ENCODE data around the gene UPK1A.
A peak's percentile ranks its signal among the peaks of the same experiment; 100 is the strongest.

Gene UPK1A

DNA sequence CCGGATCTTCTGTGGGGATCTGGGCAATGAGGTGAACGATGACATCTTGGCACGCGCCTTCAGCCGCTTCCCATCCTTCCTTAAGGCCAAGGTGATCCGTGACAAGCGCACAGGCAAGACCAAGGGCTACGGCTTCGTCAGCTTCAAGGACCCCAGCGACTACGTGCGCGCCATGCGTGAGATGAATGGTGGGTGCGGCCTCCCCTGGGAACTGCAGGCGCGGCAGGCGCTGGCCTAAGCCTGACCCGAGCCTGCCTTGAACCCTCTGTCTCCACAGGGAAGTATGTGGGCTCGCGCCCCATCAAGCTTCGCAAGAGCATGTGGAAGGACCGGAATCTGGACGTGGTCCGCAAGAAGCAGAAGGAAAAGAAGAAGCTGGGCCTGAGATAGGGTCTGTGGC lies 29.2 kb upstream of the UPK1A start:
- TF ChIP-seq, protein P1, sequence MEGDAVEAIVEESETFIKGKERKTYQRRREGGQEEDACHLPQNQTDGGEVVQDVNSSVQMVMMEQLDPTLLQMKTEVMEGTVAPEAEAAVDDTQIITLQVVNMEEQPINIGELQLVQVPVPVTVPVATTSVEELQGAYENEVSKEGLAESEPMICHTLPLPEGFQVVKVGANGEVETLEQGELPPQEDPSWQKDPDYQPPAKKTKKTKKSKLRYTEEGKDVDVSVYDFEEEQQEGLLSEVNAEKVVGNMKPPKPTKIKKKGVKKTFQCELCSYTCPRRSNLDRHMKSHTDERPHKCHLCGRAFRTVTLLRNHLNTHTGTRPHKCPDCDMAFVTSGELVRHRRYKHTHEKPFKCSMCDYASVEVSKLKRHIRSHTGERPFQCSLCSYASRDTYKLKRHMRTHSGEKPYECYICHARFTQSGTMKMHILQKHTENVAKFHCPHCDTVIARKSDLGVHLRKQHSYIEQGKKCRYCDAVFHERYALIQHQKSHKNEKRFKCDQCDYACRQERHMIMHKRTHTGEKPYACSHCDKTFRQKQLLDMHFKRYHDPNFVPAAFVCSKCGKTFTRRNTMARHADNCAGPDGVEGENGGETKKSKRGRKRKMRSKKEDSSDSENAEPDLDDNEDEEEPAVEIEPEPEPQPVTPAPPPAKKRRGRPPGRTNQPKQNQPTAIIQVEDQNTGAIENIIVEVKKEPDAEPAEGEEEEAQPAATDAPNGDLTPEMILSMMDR (IDR thresholded peaks at IDR 0.05; ENCODE audit: low read depth, low read length, missing control alignments), result no peak
- H3K4me3 ChIP-seq (replicated peaks; ENCODE audit: low read depth, low read length), result no peak overlapping the region
- no peak for DNase-seq (ENCODE audit: extremely low read depth, low read depth)

DNA sequence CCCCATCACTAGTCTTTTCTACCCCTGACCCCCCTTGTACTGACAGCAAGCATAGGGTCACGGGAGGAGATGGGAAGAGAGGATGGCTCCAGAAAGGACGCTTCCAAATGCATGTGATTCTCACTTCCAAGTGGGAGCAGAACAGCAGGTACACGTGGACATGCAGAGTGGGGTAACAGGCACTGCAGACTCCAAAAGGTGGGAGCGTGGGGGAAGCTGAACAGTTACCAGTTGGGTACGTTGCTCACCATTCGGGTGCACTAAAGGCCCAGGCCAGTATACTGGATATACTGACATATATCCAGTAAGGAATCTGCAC lies 27.0 kb upstream of the UPK1A start:
- no peak overlapping the region for H3K4me3 ChIP-seq (replicated peaks; ENCODE audit: low read depth, low read length)
- TF ChIP-seq, protein P1 (IDR thresholded peaks at IDR 0.05; ENCODE audit: low read depth, low read length, missing control alignments), result no peak
- DNase-seq (ENCODE audit: extremely low read depth, low read depth), result no peak

DNA sequence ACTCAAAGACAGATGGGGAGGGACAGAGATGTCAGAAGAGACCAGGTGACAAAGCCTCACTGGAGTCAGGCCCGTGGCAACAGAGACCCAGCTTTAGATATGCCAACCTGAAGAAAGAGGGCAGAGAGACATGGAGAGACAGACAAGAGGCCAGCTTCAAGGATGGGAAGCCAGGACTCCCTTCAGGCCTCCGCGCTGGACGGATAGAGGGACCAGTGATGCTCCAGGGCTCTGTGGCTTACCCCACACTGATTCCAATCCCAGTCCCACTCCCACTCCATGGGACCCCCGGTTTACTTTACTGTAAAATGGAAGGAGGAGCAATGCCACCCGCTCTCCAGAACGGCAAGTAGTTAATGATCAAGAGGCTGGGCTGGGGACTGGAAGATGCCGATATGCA lies 26.5 kb upstream of the UPK1A start:
- no peak for DNase-seq (ENCODE audit: extremely low read depth, low read depth)
- TF ChIP-seq, protein P1 (IDR thresholded peaks at IDR 0.05; ENCODE audit: low read depth, low read length, missing control alignments), result no peak
- H3K4me3 ChIP-seq (replicated peaks; ENCODE audit: low read depth, low read length), result no peak overlapping the region

DNA sequence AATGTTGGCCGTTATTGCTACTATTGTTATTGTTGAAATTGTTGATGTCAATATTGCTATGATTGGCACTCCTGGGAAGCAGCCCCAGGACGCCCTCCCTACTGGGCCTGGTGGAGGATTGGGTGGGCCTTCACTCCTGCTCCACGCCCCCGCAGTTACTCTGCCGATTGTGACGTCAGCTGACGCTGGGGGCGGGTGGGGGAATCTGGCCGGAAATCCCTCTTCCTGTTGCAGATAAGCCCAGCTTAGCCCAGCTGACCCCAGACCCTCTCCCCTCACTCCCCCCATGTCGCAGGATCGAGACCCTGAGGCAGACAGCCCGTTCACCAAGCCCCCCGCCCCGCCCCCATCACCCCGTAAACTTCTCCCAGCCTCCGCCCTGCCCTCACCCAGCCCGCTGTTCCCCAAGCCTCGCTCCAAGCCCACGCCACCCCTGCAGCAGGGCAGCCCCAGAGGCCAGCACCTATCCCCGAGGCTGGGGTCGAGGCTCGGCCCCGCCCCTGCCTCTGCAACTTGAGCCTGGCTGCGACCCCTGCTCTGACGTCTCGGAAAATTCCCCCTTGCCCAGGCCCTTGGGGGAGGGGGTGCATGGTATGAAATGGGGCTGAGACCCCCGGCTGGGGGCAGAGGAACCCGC lies 24.7 kb upstream of the UPK1A start, which contains the start of gene ETV2:
ETV2 (plus strand) TSS at position 231 of the 637 bp plus-strand sequence. CDS start 716 bp downstream, outside the sequence.
- H3K4me3 ChIP-seq (replicated peaks; ENCODE audit: low read depth, low read length), result no peak within 1 kb of the TSS
- TF ChIP-seq, protein P1 (IDR thresholded peaks at IDR 0.05; ENCODE audit: low read depth, low read length, missing control alignments), result no peak
- no peak for DNase-seq (ENCODE audit: extremely low read depth, low read depth)

DNA sequence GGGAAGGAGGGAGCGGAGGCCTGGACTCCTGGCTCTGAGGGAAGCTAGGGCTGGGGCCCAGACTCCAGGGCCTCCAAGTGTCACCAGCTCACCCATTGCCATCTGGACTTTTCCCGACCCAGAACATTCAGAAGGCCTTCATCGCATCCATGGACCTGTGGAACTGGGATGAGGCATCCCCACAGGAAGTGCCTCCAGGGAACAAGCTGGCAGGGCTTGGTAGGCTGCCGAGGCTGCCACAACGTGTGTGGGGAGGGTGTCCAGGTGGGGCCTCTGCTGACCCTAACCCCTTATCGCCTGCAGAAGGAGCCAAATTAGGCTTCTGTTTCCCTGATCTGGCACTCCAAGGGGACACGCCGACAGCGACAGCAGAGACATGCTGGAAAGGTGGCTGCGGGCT lies 24.0 kb upstream of the UPK1A start:
- TF ChIP-seq, protein P1 (IDR thresholded peaks at IDR 0.05; ENCODE audit: low read depth, low read length, missing control alignments), result no peak
- DNase-seq (ENCODE audit: extremely low read depth, low read depth), result no peak
- no peak overlapping the region for H3K4me3 ChIP-seq (replicated peaks; ENCODE audit: low read depth, low read length)

DNA sequence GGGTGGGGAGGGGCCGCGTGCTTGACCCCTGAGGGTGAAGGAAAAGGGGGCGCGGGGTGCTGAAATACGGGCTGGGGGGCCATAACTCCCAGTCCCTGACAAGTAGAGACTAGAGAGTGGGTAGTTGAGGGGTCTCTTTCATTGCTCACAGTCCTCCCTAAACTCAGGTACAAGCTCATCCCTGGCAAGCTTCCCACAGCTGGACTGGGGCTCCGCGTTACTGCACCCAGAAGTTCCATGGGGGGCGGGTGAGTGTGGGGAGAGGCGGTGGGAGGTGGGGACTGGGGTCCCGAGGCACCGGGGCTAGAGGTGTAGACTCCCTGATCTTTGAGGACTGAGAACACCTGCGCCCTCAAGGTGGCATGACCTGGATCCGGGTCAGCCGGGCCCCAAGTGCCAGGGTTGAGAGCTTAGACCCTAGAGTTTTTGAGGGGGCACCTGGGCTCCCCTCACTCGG lies 23.5 kb upstream of the UPK1A start:
- TF ChIP-seq, protein P1 (IDR thresholded peaks at IDR 0.05; ENCODE audit: low read depth, low read length, missing control alignments), result no peak
- DNase-seq (ENCODE audit: extremely low read depth, low read depth), result no peak
- peak overlapping the region; percentile 49 for H3K4me3 ChIP-seq (replicated peaks; ENCODE audit: low read depth, low read length)
